HepG2 (cell line): Measurements from ENCODE around the gene DUS1L. TPM values are rescaled to one million over a fixed set of nuclear protein-coding genes. Genes with fewer than 3 reads are reported as not detected.
A peak's percentile ranks its signal among the peaks of the same experiment; 100 is the strongest.

Experiments used
- ASH2L ChIP-seq: fragments of 300-600, 200-600 bp; sonication (generic); IDR thresholded peaks from 2 replicates; pipeline ENCODE4 v1.7.0; 2017; ENCODE audit warnings: low read depth, mild to moderate bottlenecking, moderate library complexity, mixed read lengths, low read length; ENCODE audit not compliant: insufficient read length
- BRCA1 ChIP-seq: sonication (generic); formaldehyde crosslinking; IDR thresholded peaks from 2 replicates; pipeline ENCODE4 v1.4.0; 2020; ENCODE audit warnings: missing genetic modification reagents
- DPF2 ChIP-seq: sonication (generic); formaldehyde crosslinking; IDR thresholded peaks from 2 replicates; pipeline ENCODE4 v1.4.0; 2020; ENCODE audit warnings: mild to moderate bottlenecking, low read depth, missing genetic modification reagents, borderline replicate concordance
- EHMT2 ChIP-seq: fragments of 200-600 bp; sonication (generic); IDR thresholded peaks from 2 replicates; pipeline ENCODE4 v1.7.0; 2017; ENCODE audit warnings: antibody characterized with exemption, low read depth, low read length, borderline replicate concordance
- ELF4 ChIP-seq: sonication (generic); formaldehyde crosslinking; IDR thresholded peaks from 2 replicates; pipeline ENCODE4 v1.5.0; 2020; ENCODE audit warnings: missing genetic modification reagents, mild to moderate bottlenecking, moderate library complexity, borderline replicate concordance
- EP300 ChIP-seq, 3 experiments: sonication (generic) in 1 of 3; formaldehyde crosslinking in 1 of 3; IDR thresholded peaks; 2 replicates each; pipeline versions ENCODE4 v1.5.1 to v1.6.1; 2011 to 2020; ENCODE audit warnings: low read depth in 2 of 3, low read length in 2 of 3, borderline replicate concordance in 1 of 3, improper control_type of control experiment in 1 of 3, mild to moderate bottlenecking in 1 of 3, missing genetic modification reagents in 1 of 3, moderate library complexity in 1 of 3
- IRF9 ChIP-seq: sonication (generic); formaldehyde crosslinking; IDR thresholded peaks from 2 replicates; pipeline ENCODE4 v1.8.0; 2022; ENCODE audit warnings: missing genetic modification reagents, mild to moderate bottlenecking, borderline replicate concordance
- MBD4 ChIP-seq: IDR thresholded peaks from 2 replicates; pipeline ENCODE4 v1.6.1; 2012; ENCODE audit warnings: low read length, inconsistent platforms, borderline replicate concordance
- MXD4 ChIP-seq: IDR thresholded peaks from 2 replicates; pipeline ENCODE4 v1.6.1; 2016; ENCODE audit warnings: mild to moderate bottlenecking, missing biosample characterization, missing genetic modification reagents
- NFYC ChIP-seq: IDR thresholded peaks from 2 replicates; pipeline ENCODE4 v1.6.1; 2016; ENCODE audit warnings: missing genetic modification reagents, missing compliant biosample characterization
- NR2F1 ChIP-seq, 2 experiments: fragments of 450-650 bp in 1 of 2; formaldehyde crosslinking in 1 of 2; IDR thresholded peaks; 2 replicates each; pipeline versions ENCODE4 v1.5.0 to v1.6.1; 2016 to 2020; ENCODE audit warnings: mild to moderate bottlenecking in 1 of 2, missing compliant biosample characterization in 1 of 2, missing genetic modification reagents in 1 of 2, moderate library complexity in 1 of 2
- PHB2 ChIP-seq: fragments of 450-650 bp; IDR thresholded peaks from 2 replicates; pipeline ENCODE4 v1.6.1; 2018; ENCODE audit not compliant: partially characterized antibody
- PHF21A ChIP-seq: sonication (generic); formaldehyde crosslinking; IDR thresholded peaks from 2 replicates; pipeline ENCODE4 v1.5.0; 2020; ENCODE audit warnings: mild to moderate bottlenecking, missing genetic modification reagents
- SP1 ChIP-seq, 2 experiments: fragments of 450-650 bp in 1 of 2; sonication (generic) in 1 of 2; formaldehyde crosslinking in 1 of 2; IDR thresholded peaks; 2 replicates each; pipeline versions ENCODE4 v1.4.0 to v1.6.1; 2016 to 2020; ENCODE audit warnings: missing genetic modification reagents in 1 of 2
- SRSF1 ChIP-seq: fragments of 200-400 bp; formaldehyde crosslinking; optimal IDR thresholded peaks from 2 replicates; pipeline ENCODE3; 2017; ENCODE audit warnings: mild to moderate bottlenecking, low read depth, low read length, moderate library complexity
- TEAD2 ChIP-seq: sonication (generic); formaldehyde crosslinking; IDR thresholded peaks from 2 replicates; pipeline ENCODE4 v1.9.0; 2021; ENCODE audit warnings: missing genetic modification reagents
- ZBTB39 ChIP-seq: sonication (generic); formaldehyde crosslinking; IDR thresholded peaks from 2 replicates; pipeline ENCODE4 v1.5.0; 2020; ENCODE audit warnings: missing genetic modification reagents
- ZMYM3 ChIP-seq: sonication (generic); formaldehyde crosslinking; IDR thresholded peaks from 2 replicates; pipeline ENCODE4 v1.5.1; 2020; ENCODE audit warnings: mild to moderate bottlenecking, missing genetic modification reagents
- ZNF564 ChIP-seq: sonication (generic); formaldehyde crosslinking; IDR thresholded peaks from 2 replicates; pipeline ENCODE4 v1.8.1; 2023; ENCODE audit warnings: mild to moderate bottlenecking, missing genetic modification reagents
- ZNF777 ChIP-seq: sonication (generic); formaldehyde crosslinking; IDR thresholded peaks from 2 replicates; pipeline ENCODE4 v1.4.0; 2020; ENCODE audit warnings: missing genetic modification reagents
- ZNF850 ChIP-seq: sonication (generic); formaldehyde crosslinking; conservative IDR thresholded peaks from 2 replicates; pipeline ENCODE4 v1.9.0; 2021; ENCODE audit warnings: mild to moderate bottlenecking, missing genetic modification reagents
- polyA plus RNA-seq, 8 experiments: library from polyadenylated mRNA; depleted of rRNA in 3 of 8; stranded (reverse) in 7 of 8; unstranded in 1 of 8; fragments of >200 nt; fragmentation: Illumina TruSeq in 4 of 8; extraction: Trizol in 4 of 8; gene quantifications; 2 replicates each; pipeline versions ENCODE4 v1.2.1 to v1.2.3, GENCODE V29; 2011 to 2016; ENCODE audit warnings: low read depth in 4 of 8, missing spikeins in 1 of 8, mixed read lengths in 1 of 8; ENCODE audit not compliant: insufficient read depth in 1 of 8
- total RNA-seq, 5 experiments: library from RNA; depleted of rRNA; stranded (reverse); fragments of >200 nt; fragmentation: Illumina TruSeq; extraction: Trizol; gene quantifications; 2 replicates each; pipeline ENCODE4 v1.2.3, GENCODE V29; 2016; ENCODE audit warnings: low read depth in 1 of 5
- TF ChIP-seq, protein P1 (sequence below): IDR thresholded peaks from 2 replicates; pipeline ENCODE4 v1.6.1; 2016; ENCODE audit warnings: mild to moderate bottlenecking, missing biosample characterization, missing genetic modification reagents
- TF ChIP-seq, protein P2 (sequence below): sonication (generic); formaldehyde crosslinking; IDR thresholded peaks from 2 replicates; pipeline ENCODE4 v1.5.0; 2020; ENCODE audit warnings: mild to moderate bottlenecking, missing genetic modification reagents, moderate library complexity

Gene DUS1L
- total and polyA plus RNA-seq, 2 of the 13 experiments (the other 11 are each of a cell fraction or from before 2014, with no cell fraction given) = 81.0 to 109 TPM

GRCh38 chr17:82056729-82057621 lies 8.6 kb downstream of the DUS1L start (continued):
- TF ChIP-seq, protein P1, sequence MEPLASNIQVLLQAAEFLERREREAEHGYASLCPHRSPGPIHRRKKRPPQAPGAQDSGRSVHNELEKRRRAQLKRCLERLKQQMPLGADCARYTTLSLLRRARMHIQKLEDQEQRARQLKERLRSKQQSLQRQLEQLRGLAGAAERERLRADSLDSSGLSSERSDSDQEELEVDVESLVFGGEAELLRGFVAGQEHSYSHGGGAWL (CRISPR knock-in tag) = no peak
- TF ChIP-seq PHB2 (no peak), SRSF1 (peak; percentile 72), DPF2 (CRISPR knock-in tag) (0 out of 2 replicates have a peak, but pooled peaks have one; percentile 40), MBD4 (no peak), NR2F1 (CRISPR knock-in tag; IDR thresholded peaks at IDR 0.05) (peak in 1 of 2 experiments; percentile 20; a peak in 1 of 4 replicates), ASH2L (peak; percentile 59), ZBTB39 (CRISPR knock-in tag) (0 out of 2 replicates have a peak, but pooled peaks have one; percentile 33), ELF4 (no peak), MXD4 (CRISPR knock-in tag) (0 out of 2 replicates have a peak, but pooled peaks have one; percentile 52), EP300 (IDR thresholded peaks at IDR 0.05; ENCODE audit: low read depth in 2 of 2, low read length in 2 of 2) (peak in 1 of 2 experiments; percentile 14; a peak in 1 of 4 replicates), EP300 (CRISPR knock-in tag; IDR thresholded peaks at IDR 0.05; ENCODE audit: borderline replicate concordance) (no peak), NFYC (CRISPR knock-in tag) (peak; percentile 44; the same call in 1 of the 2 replicates), IRF9 (CRISPR knock-in tag) (0 out of 2 replicates have a peak, but pooled peaks have one; percentile 11), ZNF564 (CRISPR knock-in tag) (peak; percentile 64; the same call in 1 of the 2 replicates), ZNF850 (CRISPR knock-in tag) (no peak), ZNF777 (CRISPR knock-in tag) (peak; percentile 33; the same call in 1 of the 2 replicates), TEAD2 (CRISPR knock-in tag) (no peak), SP1 (IDR thresholded peaks at IDR 0.05) (no peak), SP1 (CRISPR knock-in tag; IDR thresholded peaks at IDR 0.05) (peak; percentile 41; the same call in 1 of the 2 replicates), BRCA1 (CRISPR knock-in tag) (no peak), EHMT2 (no peak), ZMYM3 (CRISPR knock-in tag) (peak; percentile 72; the same call in 1 of the 2 replicates), PHF21A (CRISPR knock-in tag) (peak; percentile 97)
- TF ChIP-seq, protein P2, sequence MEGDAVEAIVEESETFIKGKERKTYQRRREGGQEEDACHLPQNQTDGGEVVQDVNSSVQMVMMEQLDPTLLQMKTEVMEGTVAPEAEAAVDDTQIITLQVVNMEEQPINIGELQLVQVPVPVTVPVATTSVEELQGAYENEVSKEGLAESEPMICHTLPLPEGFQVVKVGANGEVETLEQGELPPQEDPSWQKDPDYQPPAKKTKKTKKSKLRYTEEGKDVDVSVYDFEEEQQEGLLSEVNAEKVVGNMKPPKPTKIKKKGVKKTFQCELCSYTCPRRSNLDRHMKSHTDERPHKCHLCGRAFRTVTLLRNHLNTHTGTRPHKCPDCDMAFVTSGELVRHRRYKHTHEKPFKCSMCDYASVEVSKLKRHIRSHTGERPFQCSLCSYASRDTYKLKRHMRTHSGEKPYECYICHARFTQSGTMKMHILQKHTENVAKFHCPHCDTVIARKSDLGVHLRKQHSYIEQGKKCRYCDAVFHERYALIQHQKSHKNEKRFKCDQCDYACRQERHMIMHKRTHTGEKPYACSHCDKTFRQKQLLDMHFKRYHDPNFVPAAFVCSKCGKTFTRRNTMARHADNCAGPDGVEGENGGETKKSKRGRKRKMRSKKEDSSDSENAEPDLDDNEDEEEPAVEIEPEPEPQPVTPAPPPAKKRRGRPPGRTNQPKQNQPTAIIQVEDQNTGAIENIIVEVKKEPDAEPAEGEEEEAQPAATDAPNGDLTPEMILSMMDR (CRISPR knock-in tag) = peak; percentile 53
